Kidney epithelial cell (primary cell): Measurements from ENCODE around the gene RPTN. TPM values are rescaled to one million over a fixed set of nuclear protein-coding genes. Genes with fewer than 3 reads are reported as not detected.

ENCODE experiments used
- DNase-seq: peaks from one replicate; pipeline ENCODE4 v3.0.0-alpha.2; 2010; ENCODE audit warnings: low read depth
- H3K27me3 ChIP-seq: 2 replicates; pipeline ENCODE4 v1.6.0; 2011; ENCODE audit warnings: low read length; ENCODE audit not compliant: control insufficient read depth, insufficient read depth
- H3K36me3 ChIP-seq: 2 replicates; pipeline ENCODE4 v1.5.1; 2011; ENCODE audit warnings: low read length; ENCODE audit not compliant: control insufficient read depth, insufficient read depth
- H3K4me3 ChIP-seq: 2 replicates; pipeline ENCODE4 v1.5.1; 2011; ENCODE audit warnings: low read depth, mild to moderate bottlenecking, control low read depth, low read length
- CTCF ChIP-seq: IDR thresholded peaks from 2 replicates; pipeline ENCODE4 v1.5.1; 2011; ENCODE audit warnings: mild to moderate bottlenecking, moderate library complexity, low read length, control low read depth, inconsistent platforms; ENCODE audit not compliant: insufficient read depth, poor library complexity, severe bottlenecking
- total RNA-seq: library from RNA; depleted of rRNA; stranded (reverse); fragments of >200 nt; gene quantifications from 2 replicates; pipeline ENCODE4 v1.2.3, GENCODE V29; 2015

RPTN gene
- total RNA-seq, 1 donor from 2014 or later: not detected

GRCh38 chr1:152143150-152143887 lies 15.7 kb downstream of the RPTN start:
- Histone ChIP-seq H3K27me3 (no peaks in the 10 kb centered on the region), H3K4me3 (no peak overlapping the region), H3K36me3 (no peaks in the 10 kb centered on the region)
- no peak for TF ChIP-seq CTCF
- DNase-seq: no peak

DNA sequence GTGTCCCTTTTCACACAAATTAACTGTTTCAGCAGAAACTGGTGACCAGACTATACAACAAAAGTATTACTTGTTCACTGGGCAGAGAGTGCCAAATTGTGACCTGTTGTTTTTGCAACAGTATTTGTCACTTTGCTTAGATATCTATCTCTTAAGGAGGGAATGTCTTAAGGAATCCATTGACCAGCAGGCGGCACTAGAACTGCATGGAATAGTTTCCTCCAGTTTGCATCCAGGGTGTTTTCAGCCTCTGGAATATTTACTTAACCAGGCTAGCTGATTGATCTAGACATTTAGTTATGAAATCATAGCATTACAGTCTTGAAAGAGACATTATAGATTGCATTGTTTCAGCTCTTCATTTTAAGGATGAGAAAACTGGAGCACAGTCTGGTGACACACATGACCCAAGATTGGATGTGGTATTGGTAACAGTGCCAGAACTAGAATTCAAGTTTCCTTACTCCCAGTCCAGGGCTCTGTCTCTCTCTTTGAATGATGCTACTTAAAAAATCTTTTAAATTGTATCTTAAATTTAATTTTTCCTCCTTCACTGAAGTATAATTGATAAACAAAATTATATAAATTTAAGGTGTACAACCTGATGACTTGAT lies 16.9 kb downstream of the RPTN start:
- TF ChIP-seq CTCF: peak; percentile 78
- no peak overlapping the region for H3K4me3 ChIP-seq
- no peaks in the 10 kb centered on the region for H3K27me3 ChIP-seq
- peak; percentile 35 for DNase-seq
- no peaks in the 10 kb centered on the region for H3K36me3 ChIP-seq

DNA sequence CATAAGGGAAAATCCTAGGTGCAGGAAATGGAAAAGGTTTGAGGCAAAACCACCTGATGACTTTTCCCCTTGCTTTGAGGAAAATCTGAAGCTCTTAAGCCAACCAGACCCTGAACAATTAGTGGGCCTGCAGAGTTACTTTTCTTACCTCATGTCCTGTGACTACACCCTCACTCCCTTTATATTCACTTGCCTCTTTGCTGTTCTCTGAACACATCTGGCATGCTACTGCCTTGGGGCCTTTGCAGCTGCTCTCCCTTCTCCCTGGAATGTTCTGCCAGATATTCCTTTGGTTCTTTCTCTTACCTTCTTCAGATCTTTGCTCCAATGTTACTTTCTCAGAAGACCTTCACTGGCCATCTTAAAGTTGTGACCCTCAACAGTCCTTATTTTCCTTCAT lies 21.8 kb downstream of the RPTN start:
- no peak for DNase-seq
- Histone ChIP-seq H3K36me3 (no peaks in the 10 kb centered on the region), H3K27me3 (no peaks in the 10 kb centered on the region), H3K4me3 (no peak overlapping the region)
- no peak for TF ChIP-seq CTCF

DNA sequence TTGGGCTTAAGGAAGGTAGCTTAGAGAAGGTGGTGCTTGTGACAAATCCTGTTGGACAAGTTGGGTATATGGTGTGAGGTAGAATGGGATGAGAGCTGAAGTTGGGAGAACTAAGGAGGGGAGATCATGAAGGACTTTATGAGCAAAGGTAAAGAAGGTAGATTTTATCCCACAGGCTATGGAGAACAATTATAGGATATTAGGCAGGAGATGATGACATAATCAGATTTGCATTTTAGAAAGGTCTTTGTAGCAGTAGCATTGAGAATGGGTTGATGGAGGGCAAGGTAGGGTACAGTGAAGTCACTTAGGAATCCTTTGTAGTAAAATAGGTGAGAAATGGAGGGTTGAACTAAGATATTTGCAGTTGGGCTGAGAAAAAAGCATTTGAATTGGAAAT lies 28.8 kb downstream of the RPTN start:
- DNase-seq: no peak
- Histone ChIP-seq H3K4me3 (no peak overlapping the region), H3K27me3 (peaks cover 7% of the 10 kb centered on the region), H3K36me3 (no peaks in the 10 kb centered on the region)
- TF ChIP-seq CTCF: no peak

DNA sequence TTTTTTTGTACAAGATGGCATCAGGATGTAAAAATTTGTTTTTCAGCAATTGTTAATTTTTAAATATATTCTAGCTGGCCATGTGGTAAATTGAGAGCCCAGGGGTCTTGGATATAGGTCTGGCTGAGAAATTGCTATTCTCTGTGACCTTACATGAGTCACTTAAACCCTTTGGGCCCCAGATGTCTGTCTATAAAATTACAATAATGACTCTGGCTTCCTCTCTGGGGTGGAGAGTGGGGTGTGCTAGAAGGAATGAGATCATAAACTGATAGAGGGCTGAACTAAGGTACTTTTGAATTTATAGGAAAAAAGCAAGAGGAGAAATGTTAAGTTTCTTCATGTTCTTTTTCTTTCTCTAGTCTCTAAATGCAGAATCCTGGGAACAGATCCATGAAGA lies 31.4 kb downstream of the RPTN start:
- H3K27me3 ChIP-seq: peaks cover 9% of the 10 kb centered on the region
- no peak for TF ChIP-seq CTCF
- DNase-seq: no peak
- H3K4me3 ChIP-seq: no peak overlapping the region
- no peaks in the 10 kb centered on the region for H3K36me3 ChIP-seq
